Neuron (in vitro differentiated cells): Measurements from ENCODE around the gene SH3RF2.

Experiments
- H2AFZ ChIP-seq: one replicate; pipeline ENCODE4 v1.6.1; 2013; ENCODE audit warnings: low read depth, mild to moderate bottlenecking, inconsistent platforms, low read length, moderate library complexity
- H3K27me3 ChIP-seq: one replicate; pipeline ENCODE4 v1.6.1; 2013; ENCODE audit warnings: low read length; ENCODE audit not compliant: insufficient read depth
- H3K36me3 ChIP-seq: one replicate; pipeline ENCODE4 v1.6.1; 2013; ENCODE audit warnings: low read length; ENCODE audit not compliant: insufficient read depth
- H3K4me1 ChIP-seq: one replicate; pipeline ENCODE4 v1.6.1; 2013; ENCODE audit warnings: low read length; ENCODE audit not compliant: insufficient read depth
- H3K4me3 ChIP-seq: 2 replicates; pipeline ENCODE4 v1.5.1; 2013; ENCODE audit warnings: mild to moderate bottlenecking, low read length, moderate library complexity
- H3K9me3 ChIP-seq: one replicate; pipeline ENCODE4 v1.6.1; 2013; ENCODE audit warnings: low read length

SH3RF2 gene

GRCh38 chr5:146112476-146112875, 176.1 kb downstream of the SH3RF2 start:
- no peak overlapping the region for H3K4me3 ChIP-seq
- no peaks in the 10 kb centered on the region for H3K9me3 ChIP-seq
- no peak overlapping the region for H2AFZ ChIP-seq
- H3K27me3 ChIP-seq, result no peaks in the 10 kb centered on the region
- no peaks in the 10 kb centered on the region for H3K4me1 ChIP-seq
- peaks cover 47% of the 10 kb centered on the region for H3K36me3 ChIP-seq
